ENCODE results near the gene ARAP3.

GRCh38 chr5:141714542-141715310 is 32.7 kb upstream of the ARAP3 start:
- TF ChIP-seq CTCF (IDR thresholded peaks at IDR 0.05) (no peak), POLR2A (IDR thresholded peaks at IDR 0.05) (no peak)

Measured in body of pancreas (tissue), 4 donors.